Measurements from ENCODE around the gene WDR6. TPM values are rescaled to one million over a fixed set of nuclear protein-coding genes. Genes with fewer than 3 reads are reported as not detected.

Gene WDR6
- total RNA-seq, 2 donors from 2014 or later, result 109 to 136 TPM

DNA sequence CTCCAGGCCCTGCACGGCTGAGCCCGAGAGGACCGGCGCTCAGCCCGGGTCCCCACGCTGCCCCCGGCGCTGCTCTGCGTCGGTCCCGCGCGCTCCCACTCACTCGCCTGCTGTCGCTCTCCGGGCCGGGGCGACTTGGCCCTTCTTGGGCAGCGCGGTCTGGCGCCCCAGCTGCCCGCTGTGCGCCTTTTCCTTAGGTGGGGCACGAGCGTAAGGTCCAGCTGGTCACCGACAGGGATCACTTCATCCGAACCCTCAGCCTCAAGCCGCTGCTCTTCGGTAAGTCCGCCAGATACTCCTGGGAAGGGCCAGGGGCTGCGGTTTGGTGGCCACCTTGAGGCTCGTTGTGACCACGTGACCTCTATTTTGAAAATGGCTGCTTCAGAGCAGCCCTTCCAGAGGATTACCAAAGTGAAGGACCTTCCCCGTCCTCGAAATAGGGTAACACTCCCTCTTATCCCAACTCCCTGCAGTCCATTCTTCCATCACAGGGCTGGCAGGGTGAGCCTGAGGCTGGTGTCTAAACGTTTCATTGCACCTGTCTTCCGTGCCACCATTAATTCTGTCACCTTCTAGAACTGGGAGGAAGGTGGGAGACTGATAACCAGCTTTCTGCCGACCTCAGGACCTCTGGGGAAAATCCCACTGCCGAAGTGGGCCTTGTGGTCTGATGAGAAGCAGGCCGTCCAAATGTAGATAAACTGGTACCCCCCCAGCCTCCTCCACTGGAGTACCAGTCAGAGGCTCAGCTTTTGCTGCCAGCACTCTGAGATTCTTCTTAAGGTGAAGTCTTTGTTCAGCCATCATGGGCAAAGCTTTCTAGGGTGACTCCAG lies 16.3 kb upstream of the WDR6 start:
- peak overlapping the region; percentile 80 to 85 (median 82) for H3K27ac ChIP-seq
- ATAC-seq (peak; percentile 36), DNase-seq (peak in 2 of 4 donors; percentile 28 to 48)
- intact Hi-C loops (cut with DNase I), result no loop called here
- peak overlapping the region; percentile 85 to 98 for H3K4me3 ChIP-seq
- 0 to 2% methylated on average over 4 to 33 of the region's 40 CpGs for WGBS, 2 donors
- H3K27me3 ChIP-seq, result no peaks in the 10 kb centered on the region
- TF ChIP-seq CTCF (IDR thresholded peaks at IDR 0.05) (no peak), POLR2A (IDR thresholded peaks at IDR 0.05) (peak in 1 of 3 donors; percentile 17)
- H3K4me1 ChIP-seq, result peaks cover 32% of the 10 kb centered on the region
- H3K36me3 ChIP-seq (replicated peaks in 1 of 2; ENCODE audit: insufficient read depth in 1 of 2, low read depth in 2 of 2), result no peaks in the 10 kb centered on the region
- no peaks in the 10 kb centered on the region for H3K9me3 ChIP-seq

DNA sequence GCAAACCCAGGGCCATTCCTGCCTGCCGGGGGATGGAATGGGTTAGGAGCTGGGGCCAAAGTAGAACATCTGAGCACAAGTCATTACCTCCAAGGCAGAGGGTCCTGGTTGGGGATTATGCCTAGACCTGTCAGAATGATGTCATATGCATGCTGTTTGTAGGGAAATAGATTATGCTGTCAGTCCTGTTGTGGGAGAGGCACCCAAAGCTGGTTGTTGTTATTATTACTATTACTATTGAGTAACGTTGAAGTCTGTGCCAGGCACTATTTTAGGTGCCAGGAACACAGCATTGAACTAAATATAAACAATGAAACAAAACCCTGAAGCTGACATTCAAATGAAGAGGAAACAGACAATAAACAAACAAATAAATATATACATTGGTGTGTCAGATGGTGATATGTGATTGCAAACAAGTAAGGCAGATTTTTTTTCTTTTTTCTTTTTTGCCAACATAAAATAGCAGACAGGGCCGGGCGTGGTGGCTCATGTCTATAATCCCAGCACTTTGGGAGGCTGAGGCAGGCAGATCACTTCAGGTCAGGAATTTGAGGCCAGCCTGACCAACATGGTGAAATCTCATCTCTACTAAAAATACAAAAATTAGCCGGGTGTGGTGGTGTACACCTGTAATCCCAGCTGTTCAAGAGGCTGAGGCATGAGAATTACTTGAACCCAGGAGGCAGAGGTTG lies 15.2 kb upstream of the WDR6 start:
- Histone ChIP-seq H3K4me1 (peaks cover 32% of the 10 kb centered on the region), H3K27ac (peak overlapping the region in 1 of 4 donors; percentile 85), H3K36me3 (replicated peaks in 1 of 2; ENCODE audit: insufficient read depth in 1 of 2, low read depth in 2 of 2) (no peaks in the 10 kb centered on the region), H3K27me3 (no peaks in the 10 kb centered on the region), H3K4me3 (no peak overlapping the region), H3K9me3 (no peaks in the 10 kb centered on the region)
- intact Hi-C loops (cut with DNase I), result no loop called here
- ATAC-seq (no peak), DNase-seq (no peak)
- 66 to 72% methylated on average over 5 of the region's 5 CpGs for WGBS, 2 donors
- no peak for TF ChIP-seq CTCF (IDR thresholded peaks at IDR 0.05)
- TF ChIP-seq POLR2A (IDR thresholded peaks at IDR 0.05), result no peak

DNA sequence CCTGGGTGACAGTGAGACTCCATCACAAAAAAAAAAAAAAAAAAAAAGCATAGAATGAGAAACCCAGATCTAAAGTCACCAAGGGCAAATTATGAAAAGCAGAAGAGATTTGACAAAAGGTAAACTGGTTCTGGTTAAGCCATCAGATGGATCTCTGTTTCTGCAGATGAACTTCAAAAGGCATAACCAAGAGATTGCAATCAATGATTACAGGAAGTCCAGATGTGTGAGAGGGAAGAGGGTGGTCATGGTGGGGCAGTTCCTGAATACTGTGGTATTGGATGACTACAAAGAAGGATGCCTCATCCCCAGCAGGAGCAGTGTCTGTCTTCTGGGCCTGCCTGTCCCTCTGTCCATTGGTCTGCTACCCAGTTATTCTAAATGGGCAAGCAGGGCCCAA lies 13.4 kb upstream of the WDR6 start:
- no peaks in the 10 kb centered on the region for H3K36me3 ChIP-seq (replicated peaks in 1 of 2; ENCODE audit: insufficient read depth in 1 of 2, low read depth in 2 of 2)
- peaks cover 25% of the 10 kb centered on the region for H3K4me1 ChIP-seq
- H3K27ac ChIP-seq, result no peak overlapping the region
- DNase-seq (no peak), ATAC-seq (no peak)
- intact Hi-C loops (cut with DNase I), result no loop called here
- H3K9me3 ChIP-seq, result no peaks in the 10 kb centered on the region
- H3K27me3 ChIP-seq, result no peaks in the 10 kb centered on the region
- TF ChIP-seq POLR2A (IDR thresholded peaks at IDR 0.05) (no peak), CTCF (IDR thresholded peaks at IDR 0.05) (no peak)
- H3K4me3 ChIP-seq, result no peak overlapping the region

GRCh38 chr3:48996640-48997039 lies 10.6 kb upstream of the WDR6 start:
- Histone ChIP-seq H3K27ac (no peak overlapping the region), H3K4me3 (no peak overlapping the region), H3K9me3 (no peaks in the 10 kb centered on the region), H3K36me3 (replicated peaks in 1 of 2; ENCODE audit: insufficient read depth in 1 of 2, low read depth in 2 of 2) (no peaks in the 10 kb centered on the region), H3K27me3 (no peaks in the 10 kb centered on the region), H3K4me1 (peaks cover 6% of the 10 kb centered on the region)
- TF ChIP-seq POLR2A (IDR thresholded peaks at IDR 0.05) (no peak), CTCF (IDR thresholded peaks at IDR 0.05) (no peak)
- ATAC-seq (no peak), DNase-seq (no peak)
- intact Hi-C loops (cut with DNase I), result no loop called here
- WGBS, 2 donors, result 91 to 97% methylated on average over 5 to 8 of the region's 8 CpGs

Data from body of pancreas (tissue), 4 donors.